Hematopoietic multipotent progenitor cell treated with erythropoietin and hydrocortisone succinate and interleukin-3 and kit ligand, for 4 days (in vitro differentiated cells): ENCODE data around the gene HK2.
"Not testable (repeated sequence)": the region's sequence is repeated elsewhere in the genome, so short reads cannot be mapped to it uniquely, and the experiment has no call there.

Experiments used
- DNase-seq: peaks from one replicate; pipeline ENCODE4 v3.0.0-alpha.2; 2015

Gene HK2

DNA sequence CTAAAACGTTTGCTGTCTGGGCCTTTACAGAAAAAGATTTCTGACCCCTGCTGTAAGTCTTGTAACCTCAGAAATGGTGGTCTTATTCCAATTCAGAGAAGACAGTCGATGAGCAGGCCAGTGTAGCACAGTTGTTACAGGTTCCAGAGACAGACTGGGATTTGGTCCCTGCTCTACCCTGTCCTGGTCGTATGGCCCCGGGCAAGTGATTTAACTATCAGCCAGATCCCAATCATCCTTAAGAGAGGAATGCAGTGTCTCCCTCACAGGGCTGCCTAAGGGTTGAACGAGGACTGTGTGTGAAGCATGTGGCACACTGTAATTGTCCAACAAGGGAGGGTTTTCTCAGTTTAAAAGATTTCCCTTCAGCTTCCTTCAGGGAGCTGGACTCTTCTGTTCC is 47.2 kb downstream of the HK2 start:
- no peak for DNase-seq

DNA sequence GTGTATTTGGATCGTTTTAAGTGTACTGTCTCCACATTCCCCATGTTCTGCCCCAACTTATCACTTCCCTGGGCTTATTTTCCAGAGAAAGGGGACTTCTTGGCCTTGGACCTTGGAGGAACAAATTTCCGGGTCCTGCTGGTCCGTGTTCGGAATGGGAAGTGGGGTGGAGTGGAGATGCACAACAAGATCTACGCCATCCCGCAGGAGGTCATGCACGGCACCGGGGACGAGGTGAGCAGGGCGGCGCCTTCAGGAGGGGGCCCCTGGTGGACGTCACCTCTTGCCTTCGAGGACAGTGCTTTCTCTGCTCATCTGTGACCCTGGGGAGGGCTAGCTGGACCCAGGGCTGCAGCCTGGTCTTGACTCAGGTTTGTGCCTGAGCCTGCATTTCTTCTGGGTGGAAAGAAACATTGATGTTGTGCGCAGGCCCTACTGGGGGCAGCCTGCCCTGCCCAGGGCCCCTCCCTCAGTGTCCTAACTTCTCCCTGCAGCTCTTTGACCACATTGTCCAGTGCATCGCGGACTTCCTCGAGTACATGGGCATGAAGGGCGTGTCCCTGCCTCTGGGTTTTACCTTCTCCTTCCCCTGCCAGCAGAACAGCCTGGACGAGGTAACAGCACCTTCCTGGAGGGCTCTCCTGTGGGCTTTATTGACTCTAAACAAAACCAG is 47.8 kb downstream of the HK2 start:
- DNase-seq, result no peak

DNA sequence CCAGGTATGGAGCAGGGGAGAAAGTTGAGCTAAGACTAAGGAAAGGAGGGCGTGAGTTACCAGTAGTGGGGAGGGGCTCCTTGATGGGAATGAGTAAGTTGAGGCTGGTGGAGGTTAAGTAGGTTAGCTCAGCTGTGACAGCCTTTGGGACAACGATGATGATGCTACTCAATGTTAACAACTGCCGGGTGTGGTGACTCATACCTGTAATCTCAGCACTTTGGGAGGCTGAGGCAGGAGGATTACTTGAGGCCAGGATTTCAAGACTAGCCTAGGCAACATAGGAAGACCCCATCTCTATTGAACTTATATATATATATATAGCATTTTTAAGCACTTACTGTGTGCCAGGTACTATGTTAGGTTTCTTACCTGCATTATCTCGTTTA is 48.4 kb downstream of the HK2 start:
- DNase-seq, result no peak

DNA sequence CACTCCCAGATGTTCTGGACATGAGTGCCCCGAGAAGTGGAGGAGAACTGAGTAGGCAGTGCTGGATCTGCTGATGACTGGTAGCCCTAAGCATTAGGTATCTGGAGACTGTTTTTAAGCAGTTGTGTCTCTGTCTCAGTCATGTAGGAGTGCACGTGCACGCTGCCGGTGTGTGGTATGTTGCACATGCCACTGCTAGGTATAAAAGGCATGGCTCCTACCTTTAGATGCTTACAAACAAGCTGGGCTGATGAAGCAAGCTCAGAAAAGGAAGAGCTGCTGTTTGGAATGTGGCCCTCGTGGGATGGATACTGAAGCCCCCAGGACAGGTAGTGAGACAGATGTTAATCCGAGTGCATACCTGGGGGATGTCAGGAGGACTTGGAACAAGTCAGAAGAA is 49.1 kb downstream of the HK2 start:
- DNase-seq, result no peak

DNA sequence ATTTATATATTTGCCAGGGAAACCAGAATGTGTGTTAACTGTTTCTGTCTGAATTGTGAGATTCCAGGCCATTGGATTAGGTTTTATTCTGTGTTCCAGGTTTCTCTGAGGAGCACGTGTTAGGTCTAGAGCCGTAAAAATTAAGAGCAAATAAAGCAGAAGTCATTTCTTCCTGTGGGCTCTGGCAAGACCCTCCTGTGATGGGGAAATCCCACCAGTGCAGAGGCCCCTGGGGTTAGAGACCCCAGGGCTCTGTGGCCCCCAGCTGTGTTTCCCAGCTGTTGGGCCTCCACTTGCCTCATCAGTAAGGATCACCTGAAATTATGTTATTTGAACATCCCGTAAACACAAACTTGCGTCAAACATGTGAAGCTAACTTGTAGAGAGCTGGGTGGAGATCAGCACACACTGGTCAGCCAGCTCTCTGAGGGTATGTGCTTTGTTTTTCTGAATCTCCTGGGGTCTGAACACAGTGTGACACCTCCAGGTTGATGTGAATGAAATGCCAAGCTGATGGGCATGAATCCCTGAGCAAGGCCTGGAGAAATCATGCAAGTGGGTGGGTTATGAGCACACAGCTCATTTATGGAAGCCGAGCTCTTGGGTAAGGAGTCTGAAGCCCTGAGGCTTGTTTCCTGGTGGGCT is 50.3 kb downstream of the HK2 start:
- peak; percentile 52 for DNase-seq

DNA sequence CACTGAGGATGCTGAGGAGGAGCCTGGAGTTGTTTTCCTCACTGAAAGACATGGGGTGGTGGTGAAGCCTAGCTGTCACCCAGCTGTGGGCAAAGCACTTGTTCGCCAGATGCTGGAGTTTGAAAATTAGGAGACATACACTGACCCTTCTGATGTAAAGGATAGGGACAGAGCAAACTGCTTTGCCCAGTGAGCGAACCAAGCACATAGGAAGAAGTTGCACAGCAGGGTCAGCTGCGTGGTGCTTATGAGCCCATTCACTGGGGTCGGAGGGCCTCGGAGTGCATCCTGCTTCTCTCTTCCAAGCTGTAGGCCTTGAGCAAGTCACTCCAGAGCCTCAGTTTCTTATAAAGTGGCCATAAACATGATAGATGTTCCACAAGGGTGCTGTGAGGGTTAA is 50.9 kb downstream of the HK2 start:
- no peak for DNase-seq

DNA sequence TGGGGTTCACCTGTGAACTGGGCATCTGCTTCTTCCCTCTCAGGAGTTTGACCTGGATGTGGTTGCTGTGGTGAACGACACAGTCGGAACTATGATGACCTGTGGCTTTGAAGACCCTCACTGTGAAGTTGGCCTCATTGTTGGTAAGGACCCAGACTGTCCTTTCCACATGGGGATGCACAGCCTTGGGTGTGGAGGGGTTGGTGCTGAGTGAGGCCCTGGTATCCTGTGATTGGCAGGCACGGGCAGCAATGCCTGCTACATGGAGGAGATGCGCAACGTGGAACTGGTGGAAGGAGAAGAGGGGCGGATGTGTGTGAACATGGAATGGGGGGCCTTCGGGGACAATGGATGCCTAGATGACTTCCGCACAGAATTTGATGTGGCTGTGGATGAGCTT is 52.3 kb downstream of the HK2 start:
- DNase-seq, result no peak

DNA sequence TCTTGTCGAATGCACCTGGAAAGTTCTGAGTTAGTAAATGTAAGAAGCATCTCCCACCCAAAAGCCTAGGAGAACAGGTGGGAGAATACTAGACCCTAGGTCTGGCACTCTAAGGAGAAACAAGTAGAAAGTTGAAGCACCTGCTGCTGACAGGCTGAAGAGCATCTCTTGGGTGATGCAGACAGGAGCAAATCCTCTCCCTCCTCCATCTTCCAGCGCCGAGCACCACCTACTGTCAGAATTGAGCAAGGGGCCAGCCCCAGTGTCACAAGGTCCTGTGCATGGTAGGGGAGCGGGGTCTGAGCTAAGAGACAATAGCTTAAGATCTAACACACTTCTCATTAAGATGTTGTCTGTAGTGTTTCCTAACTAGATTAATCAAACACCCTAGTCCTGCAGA is 52.9 kb downstream of the HK2 start:
- DNase-seq, result no peak

DNA sequence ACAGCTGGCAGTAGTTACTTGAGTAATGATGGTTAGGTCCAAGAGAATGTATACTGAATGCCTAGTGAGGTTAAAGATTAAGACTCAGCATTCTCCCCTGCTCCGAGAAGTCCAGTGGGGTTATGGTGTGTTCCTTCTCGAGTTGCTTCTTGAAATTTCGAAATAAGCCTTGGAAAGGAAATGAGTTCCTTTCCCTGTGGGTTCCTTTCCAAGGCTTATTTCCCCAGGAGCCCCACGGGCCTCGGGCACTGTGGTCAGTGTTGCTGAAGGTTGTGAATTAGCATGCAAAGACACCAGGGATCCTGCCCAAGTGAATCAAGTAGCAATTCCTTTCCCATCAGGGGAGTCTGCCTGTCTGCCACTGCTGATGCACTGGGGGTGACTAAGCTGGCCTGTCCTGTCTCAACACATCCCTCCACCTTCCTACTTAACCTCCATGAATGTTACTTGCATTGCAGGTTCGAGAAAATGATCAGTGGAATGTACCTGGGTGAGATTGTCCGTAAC is 53.6 kb downstream of the HK2 start:
- no peak for DNase-seq

DNA sequence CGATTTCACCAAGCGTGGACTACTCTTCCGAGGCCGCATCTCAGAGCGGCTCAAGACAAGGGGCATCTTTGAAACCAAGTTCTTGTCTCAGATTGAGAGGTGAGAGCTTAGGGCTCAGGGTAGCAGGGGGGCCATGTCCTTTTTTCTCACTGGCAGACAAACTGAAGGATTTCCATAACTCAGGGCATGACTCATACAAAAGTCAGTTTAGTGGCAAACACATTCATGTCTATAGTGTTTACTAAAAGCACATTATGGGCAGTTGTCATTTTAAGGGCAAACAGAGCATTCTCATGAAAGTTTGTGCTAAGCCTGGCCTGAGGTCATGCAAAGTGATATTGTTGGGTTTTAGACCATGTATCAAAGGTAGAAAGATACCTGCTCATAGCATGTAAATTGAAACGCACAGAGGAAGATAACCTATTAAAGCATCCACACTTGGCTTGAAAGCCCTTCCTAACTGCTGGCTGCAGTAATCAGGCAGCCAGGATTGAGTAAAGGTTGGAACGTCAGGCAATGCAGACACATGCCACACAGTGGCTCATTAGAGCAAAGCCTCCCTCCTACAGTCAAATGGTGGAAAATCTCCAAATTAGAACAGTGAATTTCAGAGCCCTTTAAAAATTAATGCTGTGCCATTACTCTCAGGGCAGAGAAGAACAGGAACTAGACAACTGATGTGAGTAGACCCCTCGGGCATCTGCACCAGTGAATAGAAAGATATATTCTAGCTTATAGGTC is 54.2 kb downstream of the HK2 start:
- no peak for DNase-seq

DNA sequence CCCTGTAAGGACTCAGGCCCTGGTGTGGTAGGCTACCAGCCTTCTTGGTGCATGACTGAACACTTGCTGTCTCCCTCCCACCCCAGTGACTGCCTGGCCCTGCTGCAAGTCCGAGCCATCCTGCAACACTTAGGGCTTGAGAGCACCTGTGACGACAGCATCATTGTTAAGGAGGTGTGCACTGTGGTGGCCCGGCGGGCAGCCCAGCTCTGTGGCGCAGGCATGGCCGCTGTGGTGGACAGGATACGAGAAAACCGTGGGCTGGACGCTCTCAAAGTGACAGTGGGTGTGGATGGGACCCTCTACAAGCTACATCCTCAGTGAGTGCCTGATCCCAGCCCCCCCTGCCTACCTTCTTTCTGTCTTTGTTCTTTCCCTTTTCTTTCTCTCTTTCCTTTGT is 55.2 kb downstream of the HK2 start:
- DNase-seq, result no peak

DNA sequence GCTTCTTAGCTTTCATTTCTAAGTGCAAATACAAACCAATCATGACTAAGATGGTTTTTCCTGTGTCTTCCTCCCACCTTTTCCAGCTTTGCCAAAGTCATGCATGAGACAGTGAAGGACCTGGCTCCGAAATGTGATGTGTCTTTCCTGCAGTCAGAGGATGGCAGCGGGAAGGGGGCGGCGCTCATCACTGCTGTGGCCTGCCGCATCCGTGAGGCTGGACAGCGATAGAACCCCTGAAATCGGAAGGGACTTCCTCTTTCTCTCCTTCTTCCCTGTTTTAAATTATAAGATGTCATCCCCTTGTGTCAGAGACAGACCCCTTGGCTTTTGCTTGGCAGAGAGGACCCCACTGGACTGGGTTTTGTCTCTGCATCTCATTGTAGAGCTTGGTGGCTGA is 56.8 kb downstream of the HK2 start:
- DNase-seq, result no peak

DNA sequence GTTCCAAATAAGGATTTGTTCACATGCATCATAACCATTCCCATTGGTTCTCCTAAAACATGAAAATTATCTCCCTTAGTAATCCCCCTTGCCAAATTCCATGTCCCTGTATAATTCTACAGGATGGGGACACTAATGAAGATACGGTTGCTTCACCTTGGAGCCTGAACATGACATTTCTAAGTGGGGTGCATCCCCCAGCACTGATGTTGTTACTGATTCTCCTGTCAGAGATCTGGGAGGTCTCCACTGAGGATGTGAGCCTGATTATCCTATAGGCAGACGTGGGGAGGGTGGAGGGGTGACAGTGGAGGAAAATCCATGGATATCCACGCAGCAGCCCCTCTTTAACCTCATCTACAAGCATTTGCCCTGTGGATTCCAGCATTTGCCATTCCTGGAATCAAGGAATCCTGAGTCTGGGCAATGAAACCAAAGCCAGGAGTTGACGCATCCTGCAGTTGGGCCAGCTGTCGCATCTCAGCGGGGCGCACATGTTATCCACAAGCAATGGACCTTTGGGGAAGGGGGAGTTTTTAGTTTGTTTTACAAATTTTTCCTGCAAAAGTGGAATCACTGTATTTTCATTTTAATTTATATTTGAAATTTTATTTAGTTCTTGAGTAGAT is 57.3 kb downstream of the HK2 start:
- DNase-seq, result no peak

DNA sequence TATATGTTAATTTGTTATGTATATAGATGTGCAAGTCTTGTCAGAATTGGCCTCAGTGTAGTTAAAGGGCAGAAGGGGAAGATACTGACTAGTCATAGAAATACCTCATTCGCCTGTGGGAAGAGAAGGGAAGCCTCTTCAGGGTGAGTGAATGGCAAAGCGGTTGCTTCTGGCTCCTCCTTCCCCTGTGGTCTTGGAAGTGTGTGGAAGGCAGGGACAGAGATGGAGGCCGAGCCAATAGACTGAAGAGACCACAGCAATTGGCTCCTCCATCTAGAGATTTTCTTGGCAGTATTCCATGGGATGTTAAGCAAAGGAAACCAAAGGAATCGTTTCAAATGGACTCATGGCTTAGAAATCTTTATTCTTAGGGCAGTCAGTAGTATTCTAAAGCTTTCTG is 57.9 kb downstream of the HK2 start:
- DNase-seq, result not testable (repeated sequence)

DNA sequence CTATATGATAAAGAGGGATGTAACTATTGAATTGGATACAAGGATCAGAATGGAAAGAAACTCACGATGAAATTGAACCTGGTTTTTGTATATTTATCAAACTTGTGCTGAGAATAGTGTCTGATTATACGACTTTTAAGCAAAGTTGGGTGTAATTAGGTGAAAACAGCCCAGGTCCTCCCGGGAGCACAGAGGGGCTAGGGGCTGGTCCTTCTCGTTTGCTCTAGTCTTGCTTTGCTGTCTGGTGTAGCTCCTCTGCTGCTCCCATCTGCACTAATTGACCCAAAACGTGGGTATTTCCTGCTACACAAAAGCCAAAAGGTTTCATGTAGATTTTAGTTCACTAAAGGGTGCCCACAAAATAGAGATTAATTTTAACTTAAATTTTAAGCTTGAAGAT is 58.7 kb downstream of the HK2 start:
- no peak for DNase-seq

DNA sequence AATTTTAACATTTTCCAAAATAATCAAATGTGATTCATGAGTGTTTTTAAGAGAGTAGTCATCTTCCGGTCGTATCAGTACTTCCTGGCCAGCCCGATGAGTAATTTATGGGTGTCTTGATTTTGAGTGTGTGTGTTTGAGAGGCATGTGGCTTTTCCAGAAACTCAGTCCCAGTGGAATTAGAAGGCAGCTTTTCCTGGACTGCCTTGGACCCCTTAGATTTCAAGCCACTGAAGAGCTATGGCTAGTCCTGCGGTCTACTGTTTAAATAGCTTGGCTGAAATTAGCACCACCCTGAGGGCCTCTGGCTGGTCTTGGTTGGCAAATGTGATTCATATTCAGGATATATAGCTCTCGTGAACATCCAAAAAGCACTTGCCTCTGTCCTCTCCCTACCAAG is 59.4 kb downstream of the HK2 start:
- DNase-seq, result no peak

DNA sequence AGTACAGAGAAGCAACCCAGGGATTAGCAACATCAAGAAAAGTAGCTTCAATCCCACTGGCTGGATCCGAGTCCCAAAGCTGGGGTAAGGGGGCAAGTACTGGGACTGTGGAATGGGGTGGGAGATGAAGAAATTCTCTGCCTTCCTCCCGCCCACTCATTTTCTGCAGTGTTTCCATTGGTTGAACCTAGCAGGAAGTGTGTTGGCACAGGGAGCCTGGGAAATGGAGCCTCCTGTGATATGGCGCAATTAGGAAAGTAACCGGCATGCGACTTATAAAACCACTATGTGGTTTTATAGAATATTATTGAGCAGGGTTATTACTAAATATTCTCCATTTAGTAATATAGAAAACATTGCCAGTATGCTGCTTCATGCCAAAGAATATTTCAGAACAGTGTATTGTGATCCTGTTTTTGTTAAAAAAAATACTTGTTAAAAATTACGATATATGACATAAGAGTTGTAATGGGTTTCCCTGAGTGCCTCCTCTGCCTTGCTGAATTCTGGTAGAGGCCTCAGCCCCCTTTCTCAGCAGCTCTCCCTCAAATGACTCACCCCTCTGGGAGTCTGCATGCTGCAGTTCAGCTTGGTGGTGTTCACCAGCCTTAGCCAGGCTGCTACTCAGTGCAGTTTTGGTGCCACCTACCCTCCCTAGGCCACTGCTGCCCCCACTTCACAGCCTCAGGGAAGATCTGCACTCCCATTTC is 60.5 kb downstream of the HK2 start:
- DNase-seq, result no peak

DNA sequence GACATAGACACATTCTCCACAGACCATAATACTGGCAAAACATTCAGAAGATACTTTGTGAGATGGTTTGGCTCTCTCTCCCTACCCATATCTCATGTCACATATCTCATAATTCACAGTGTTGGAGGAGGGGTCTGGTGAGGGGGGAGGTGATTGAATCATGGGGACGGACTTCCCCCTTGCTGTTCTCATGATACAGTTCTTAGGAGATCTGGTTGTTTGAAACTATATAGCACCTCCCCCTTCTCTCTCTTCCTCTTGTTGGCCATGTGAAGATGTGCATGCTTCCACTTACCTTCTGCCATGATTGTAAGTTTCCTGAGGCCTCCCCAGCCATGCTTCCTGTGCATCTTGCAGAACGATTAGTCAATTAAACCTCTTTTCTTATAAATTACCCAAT is 61.1 kb downstream of the HK2 start:
- DNase-seq, result no peak

DNA sequence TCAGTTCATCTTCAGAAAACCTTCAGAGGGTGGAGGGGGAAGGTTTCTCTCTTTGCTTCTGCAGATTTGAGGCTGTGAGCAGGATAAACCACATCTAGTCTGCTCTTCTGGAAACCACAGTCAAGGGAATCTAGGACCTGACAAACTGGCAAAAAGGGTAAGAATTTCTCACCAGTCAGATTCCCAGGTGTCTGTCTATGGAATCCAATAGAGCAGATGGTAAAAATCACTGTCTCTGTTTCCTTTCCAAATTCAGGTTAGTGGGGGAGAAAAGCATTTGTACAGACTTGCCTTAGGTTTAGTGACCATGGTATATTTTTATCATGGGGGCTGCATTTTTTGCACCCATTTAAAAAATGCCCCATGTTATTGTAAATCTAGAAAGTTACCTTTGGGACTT is 62.3 kb downstream of the HK2 start:
- DNase-seq, result no peak

DNA sequence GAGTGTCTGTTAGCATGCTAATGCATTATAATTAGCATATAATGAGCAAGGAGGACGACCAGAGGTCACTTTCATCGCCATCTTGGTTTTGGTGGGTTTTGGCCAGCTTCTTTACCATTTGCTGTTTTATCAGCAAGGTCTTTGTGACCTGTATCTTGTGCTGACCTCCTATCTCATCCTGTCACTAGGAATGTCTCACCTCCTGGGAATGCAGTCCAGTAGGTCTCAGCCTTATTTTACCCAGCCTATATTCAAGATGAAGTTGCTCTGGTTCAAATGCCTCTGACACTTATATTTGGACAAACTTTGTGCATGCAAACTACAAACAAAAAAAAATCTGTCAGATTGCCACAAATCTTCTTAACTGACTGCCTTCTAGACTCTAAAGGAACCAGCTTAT is 66.3 kb downstream of the HK2 start:
- DNase-seq, result not testable (repeated sequence)

DNA sequence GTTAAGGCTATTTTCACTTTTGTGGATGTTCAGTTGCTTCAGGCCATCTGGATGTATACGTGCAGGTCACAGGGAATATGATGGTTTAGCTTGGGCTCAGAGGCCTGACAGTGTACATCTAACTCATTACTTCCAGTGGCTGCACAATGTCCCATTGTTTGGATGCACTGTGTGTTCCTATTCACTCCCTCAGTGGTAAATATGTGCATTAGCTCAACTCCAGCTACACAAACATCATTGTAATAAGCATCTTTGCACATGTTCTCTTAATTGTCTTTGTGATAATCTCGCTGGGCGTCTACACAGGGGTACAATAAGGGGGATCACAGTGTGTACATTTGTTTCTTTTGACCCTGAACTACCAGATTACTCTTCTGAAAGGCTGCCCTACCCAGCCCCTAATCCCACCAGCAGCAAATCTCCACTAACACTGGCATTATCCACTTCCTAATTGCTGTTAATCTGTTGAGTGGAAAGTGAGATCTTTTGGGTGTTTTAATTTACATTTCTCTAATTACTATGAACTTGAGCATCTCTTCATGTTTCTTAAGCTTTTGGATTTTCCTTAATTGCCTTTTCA is 68.4 kb downstream of the HK2 start:
- DNase-seq, result no peak

DNA sequence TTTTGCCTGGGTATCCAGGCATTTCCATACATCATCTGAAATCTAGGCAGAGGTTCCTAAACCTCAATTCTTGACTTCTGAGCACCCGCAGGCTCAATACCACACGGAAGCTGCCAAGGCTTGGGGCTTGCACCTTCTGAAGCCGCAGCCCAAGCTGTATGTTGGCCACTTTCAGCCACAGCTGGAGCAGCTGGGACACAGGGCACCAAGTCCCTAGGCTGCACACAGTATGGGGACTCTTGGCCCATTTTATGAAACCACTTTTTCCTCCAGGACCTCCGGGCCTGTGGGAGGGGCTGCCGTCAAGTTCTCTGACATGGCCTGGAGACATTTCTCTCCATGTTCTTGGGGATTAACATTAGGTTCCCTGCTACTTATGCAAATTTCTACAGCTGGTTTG is 72.5 kb downstream of the HK2 start:
- DNase-seq, result no peak

DNA sequence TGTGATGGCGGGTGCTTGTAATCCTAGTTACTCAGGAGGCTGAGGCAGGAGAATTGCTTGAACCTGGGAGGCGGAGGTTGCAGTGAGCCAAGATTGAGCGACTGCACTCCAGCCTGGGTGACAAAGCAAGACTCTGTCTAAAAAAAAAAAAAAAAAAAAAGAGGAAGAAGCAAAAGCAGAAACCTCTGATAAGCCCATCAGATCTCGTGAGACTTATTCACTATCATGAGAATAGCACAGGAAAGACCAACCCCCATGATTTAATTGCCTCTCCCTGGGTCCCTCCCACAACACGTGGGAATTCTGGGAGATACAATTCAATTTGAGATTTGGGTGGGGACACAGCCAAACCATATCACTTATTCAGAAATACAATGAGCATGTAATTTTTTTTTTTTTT is 73.6 kb downstream of the HK2 start:
- DNase-seq, result peak; percentile 50
